CD4-positive, alpha-beta T cell treated with Interleukin-6 at 100 ng/mL for 8 hours (primary cell): ENCODE data around the gene PLN.

ENCODE experiments used
- DNase-seq: peaks from one replicate; pipeline ENCODE4 v3.0.0-alpha.2; 2020; ENCODE audit warnings: mixed read lengths, low spot score

Gene PLN

DNA sequence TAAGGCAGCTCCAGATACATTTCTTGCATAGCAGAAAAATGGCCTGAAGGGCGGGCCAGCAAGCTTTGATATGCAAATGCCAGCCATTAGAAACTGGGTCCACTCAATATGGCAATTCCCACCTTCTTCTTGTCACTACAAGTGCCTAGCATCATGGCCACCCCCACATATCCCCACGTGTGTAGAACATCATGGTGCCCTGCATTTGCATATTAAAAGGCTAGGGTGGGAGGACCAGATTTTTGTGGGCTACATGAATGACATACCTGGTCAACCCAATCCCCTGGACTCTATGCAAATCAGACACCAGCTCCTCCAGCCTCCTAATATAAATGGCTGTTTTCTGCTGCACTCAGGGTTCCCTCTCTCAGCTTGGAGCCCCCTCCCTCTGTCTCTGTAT, 31.7 kb downstream of the PLN start:
- DNase-seq = no peak

DNA sequence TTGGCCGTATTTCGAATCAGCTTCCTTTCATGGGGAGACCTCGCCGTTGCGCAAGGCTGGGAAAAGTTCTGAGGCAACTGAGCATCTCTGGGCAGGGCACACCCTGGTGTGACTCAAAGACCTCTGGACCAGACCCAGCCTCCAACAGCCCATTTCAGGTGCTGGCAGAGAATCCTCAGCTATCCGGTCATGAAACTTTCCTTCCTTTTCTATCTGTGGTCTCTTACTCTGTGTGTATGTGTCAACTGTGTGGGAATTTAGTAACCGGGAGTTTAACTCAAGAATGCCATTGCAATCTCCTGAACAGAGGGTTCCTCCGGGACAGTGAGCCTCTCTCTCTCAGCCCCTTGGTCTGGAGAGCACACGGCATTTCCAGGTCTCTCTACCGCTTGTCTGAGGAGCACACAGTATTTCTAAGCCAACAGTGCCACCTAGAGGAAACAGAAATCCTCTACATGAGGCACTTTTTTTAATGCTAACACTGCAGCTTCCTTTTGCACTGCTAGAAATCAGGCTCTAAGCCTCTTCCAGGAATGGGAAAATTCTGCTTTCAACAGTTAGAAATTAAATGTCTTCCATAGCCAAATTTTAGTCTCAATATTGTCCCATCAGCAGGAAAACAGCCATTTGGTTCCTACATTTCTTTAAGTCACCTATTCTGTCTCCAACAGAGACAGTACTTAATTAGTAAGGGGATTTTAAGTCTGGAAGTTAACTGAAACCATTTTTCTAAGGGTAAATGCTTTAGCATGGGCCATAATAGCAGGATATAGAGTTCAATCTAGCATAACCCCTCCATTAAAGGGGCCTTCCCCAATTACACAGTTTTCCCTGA, 32.7 kb downstream of the PLN start:
- DNase-seq = peak; percentile 43

DNA sequence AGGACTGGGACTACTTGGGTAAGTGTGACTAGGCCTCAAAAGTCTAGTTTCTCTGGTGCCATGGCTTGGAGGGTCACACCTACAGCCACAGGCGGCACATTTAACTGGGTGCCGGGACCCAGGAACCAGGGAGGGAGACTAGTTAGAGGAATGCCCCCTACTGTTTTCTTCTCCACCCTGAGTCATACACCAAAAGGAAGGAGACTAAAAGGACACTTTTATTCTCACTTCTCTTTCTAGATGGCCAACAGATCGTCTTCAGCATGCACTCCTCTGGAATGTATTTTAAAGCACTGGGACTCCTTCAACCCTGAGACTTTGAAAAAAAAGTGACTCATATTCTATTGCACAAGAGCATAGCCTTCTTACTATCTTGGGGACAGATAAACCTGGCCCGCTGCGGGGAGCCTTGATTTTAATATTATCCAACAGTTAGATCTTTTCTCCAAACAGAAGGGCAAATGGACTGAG, 33.4 kb downstream of the PLN start:
- DNase-seq = no peak

DNA sequence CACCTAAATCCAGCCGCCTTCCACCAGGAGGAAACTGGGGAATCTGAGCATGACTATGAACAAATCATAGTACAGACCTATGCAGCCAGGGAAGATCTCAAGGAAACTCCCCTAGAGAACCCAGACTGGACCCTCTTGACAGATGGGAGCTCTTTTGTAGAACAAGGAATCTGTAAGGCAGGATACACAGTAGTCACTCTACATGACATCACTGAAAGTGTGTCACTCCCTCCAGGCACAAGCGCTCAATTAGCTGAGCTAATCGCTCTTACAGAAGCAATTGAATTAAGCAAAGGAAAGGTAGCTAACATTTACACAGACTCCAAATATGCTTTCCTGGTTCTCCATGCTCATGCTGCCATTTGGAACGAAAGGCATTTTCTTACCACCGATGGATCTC, 36.8 kb downstream of the PLN start:
- DNase-seq = no peak

GRCh38 chr6:118586746-118587485, 38.8 kb downstream of the PLN start:
- no peak for DNase-seq

GRCh38 chr6:118588626-118589025, 40.5 kb downstream of the PLN start:
- DNase-seq = no peak

DNA sequence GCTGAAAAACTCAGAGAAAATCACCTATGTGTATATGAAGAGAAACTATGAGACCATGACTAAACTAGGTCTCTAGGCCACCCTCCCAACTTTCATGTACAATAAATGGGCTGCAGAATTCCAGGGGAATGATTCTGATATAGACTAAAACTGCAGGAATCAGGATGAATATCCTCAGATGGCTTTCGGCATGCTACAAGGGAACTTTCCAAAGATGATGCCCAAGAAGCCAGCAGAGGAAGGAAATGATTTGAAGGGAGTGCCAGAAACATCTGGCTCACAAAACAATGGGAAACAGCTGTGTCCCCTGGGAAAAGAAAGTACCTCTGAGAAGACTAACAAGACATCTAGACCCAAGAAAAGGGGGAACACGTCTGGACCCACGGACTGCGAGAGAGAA, 41.1 kb downstream of the PLN start:
- no peak for DNase-seq

DNA sequence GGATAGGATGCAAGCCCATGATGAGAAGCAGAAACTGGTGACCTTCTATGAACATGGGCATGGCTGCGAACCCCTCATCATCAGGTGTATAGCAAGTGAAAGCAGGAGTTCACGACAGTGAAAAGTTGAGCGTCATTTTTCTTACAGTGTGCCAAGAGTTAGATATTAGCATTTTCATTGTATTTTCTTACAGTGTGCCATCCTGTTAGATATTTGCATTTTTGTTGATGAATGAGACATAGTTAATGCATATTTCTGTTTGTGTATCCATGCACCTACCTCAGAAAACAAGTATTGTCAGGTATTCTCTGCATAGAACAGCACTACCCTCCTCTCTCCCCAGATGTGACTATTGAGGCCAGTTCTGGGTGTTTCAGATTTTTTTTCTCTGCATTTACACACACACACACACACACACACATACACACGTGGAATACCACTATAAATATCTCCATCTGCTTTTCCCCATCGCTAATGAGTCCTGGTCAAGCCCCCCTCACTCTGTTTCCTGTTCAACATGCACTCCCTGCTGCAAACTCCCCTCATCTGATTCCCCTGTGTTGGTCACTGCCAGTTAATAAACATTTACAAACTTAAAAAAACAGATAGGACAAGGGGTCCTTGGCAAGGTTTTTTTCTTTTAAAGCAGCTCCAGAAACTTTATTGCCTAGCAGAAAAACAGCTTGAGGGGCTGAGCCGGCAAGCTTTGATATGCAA, 41.7 kb downstream of the PLN start:
- DNase-seq = no peak

DNA sequence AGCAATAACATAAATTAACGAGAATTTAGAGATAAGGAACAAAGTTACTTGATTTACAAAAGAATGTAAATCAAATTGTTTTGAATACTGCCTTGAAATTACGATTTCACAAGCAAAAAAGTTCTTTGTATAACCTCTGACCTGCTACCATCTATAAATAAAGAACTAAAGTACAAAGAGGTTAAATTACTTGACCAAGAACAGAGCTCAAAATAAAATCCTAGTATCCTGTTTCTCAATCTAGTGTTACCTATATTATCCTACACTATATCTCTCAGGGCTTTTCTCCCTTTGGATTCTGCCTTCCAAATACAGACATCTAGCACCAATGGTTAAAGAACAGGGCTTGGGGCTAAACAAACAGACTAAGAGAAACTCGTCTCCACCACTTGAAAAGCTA, 43.8 kb downstream of the PLN start:
- DNase-seq = no peak

DNA sequence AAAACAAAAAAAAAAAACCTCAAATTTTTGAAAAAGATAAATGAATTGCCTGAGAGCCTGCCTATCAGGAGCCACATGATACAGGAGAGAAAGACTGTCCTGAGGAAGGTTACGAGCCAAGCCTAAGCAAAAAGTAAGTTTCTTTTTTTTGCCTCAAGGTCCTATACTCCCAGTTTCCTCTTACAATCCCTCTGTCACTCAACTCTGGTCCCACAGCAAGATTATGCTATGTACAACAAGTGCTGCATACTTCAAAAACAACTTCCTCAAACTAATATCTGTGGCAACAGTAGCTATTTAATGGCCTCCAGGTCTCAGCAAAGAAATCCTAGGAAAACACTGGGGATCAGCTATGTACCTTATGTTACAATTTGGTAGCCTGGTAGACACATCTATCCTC, 46.8 kb downstream of the PLN start:
- DNase-seq = no peak

GRCh38 chr6:118596774-118597320, 48.8 kb downstream of the PLN start:
- DNase-seq = no peak

DNA sequence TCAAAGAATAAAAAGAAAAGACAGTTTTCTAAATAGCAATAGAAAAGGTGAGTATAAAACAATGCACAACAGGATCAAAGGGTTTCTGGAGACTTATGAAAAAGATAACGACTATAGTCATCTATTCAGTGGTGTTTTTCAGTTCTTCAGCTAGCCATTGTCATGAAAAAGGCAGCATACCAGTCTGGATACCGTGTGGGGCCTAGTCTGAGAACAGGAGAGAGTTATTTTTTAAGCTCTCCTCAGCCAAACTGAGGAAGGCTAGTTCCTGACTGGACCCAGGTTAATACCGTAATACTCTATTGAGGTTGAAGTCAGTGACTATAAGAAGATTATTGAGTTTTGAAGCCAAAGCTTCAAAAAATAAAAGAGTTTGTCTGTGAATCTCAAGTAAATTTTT, 49.5 kb downstream of the PLN start:
- DNase-seq = no peak

DNA sequence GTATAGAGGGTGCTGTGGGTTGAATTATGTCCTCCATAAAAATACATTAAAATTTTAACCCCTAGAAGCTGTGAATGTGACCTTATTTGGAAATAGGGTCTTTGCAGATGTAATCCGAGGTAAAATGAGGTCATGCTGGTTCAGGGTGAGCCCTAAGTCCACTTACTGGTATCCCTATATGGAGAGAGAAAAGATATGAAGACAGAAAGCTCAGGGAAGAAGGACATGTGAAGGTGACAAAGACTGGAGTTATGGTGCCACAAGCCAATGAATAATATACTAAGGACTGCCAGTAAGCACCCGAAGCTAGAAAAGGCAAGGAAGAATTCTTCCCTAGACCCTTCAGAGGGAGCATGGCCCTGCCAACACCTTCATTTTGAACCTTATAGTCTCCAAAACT, 50.2 kb downstream of the PLN start:
- no peak for DNase-seq

DNA sequence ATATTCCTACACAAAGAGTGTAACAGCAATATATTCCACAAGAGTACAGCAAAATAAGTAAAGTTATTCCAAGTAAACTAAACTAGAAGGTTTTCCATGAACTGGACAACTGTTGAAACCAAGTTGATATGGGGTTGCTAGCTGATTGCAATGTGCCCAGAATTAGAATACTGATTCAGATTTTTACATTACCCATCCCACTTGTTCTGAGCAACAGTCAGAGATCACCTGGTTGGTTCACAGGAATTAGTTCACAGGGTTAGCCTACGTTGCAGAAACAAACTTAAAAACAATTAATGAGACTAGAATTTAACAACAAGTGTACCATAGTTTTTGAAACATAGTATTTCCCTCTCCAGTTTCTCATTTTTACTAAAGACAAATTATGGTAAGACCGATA, 54.2 kb downstream of the PLN start:
- no peak for DNase-seq

DNA sequence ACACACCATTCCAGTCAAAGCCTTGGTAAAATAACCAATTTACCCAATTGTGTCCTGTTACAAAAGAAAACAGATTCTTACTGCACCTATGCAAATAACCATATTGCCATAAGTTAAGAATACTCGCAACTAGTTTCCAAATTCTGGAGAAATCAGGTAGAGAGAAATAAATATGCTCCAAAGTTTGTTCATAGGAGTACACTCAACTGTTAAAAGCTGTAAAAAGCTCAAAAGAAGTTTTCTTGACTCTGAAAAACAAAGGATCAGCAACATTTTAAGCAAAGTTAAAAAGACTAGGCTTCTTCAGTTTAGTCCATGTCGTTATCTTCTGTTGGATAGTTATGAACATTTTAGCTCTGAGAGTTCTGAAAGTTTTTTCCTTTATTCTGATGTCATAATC, 55.3 kb downstream of the PLN start:
- DNase-seq = no peak

GRCh38 chr6:118606268-118606667, 58.2 kb downstream of the PLN start:
- no peak for DNase-seq

GRCh38 chr6:118606858-118607257, 58.8 kb downstream of the PLN start:
- DNase-seq = no peak
